Nephron progenitor cell (in vitro differentiated cells): Measurements from ENCODE around the gene MAGED2.
A peak's percentile ranks its signal among the peaks of the same experiment; 100 is the strongest.
"Not testable (repeated sequence)": the region's sequence is repeated elsewhere in the genome, so short reads cannot be mapped to it uniquely, and the experiment has no call there.

ENCODE experiments used
- DNase-seq: peaks from one replicate; pipeline ENCODE4 v3.0.0; 2021
- H3K27ac Mint-ChIP-seq: 2 replicates; pipeline ENCODE4 v1.8.0; 2021; ENCODE audit warnings: mild to moderate bottlenecking, moderate library complexity, mixed read lengths
- H3K27me3 Mint-ChIP-seq: 2 replicates; pipeline ENCODE4 v1.8.0; 2021; ENCODE audit warnings: mild to moderate bottlenecking, low read depth, mixed read lengths; ENCODE audit not compliant: poor library complexity
- H3K36me3 Mint-ChIP-seq: 2 replicates; pipeline ENCODE4 v1.8.0; 2021; ENCODE audit warnings: low read depth, mixed read lengths
- H3K4me1 Mint-ChIP-seq: 2 replicates; pipeline ENCODE4 v1.8.0; 2021; ENCODE audit warnings: mixed read lengths
- H3K4me3 Mint-ChIP-seq: 2 replicates; pipeline ENCODE4 v1.8.0; 2021; ENCODE audit warnings: mild to moderate bottlenecking, moderate library complexity, mixed read lengths
- H3K9me3 Mint-ChIP-seq: 2 replicates; pipeline ENCODE4 v1.8.0; 2021; ENCODE audit warnings: mild to moderate bottlenecking, moderate library complexity, mixed read lengths
- TF ChIP-seq, protein P1 (sequence below): fragments of 200-600 bp; sonication (generic); IDR thresholded peaks from 2 replicates; pipeline ENCODE4 v1.5.0; 2021; ENCODE audit warnings: antibody characterized with exemption

MAGED2 gene

DNA sequence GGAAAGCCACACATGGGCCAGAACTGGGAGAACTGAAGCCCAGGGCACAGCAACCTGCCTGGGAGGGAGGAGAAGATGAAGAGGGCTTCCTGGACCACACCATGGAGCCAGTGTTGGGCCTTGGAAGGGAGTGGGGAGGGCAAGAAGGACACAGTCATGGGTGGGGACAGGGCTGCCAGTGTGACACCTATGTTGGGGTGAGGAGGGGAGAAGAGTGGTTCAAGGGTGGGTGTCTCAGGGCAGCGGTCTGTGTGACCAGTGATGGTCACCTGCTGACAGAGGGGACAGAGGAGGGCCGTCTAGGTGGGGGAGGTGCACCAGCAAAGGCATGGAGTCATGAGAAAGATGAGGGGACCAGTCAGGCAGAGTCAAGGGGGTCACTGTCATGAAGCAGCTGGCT is 13.8 kb downstream of the MAGED2 start:
- TF ChIP-seq, protein P1, sequence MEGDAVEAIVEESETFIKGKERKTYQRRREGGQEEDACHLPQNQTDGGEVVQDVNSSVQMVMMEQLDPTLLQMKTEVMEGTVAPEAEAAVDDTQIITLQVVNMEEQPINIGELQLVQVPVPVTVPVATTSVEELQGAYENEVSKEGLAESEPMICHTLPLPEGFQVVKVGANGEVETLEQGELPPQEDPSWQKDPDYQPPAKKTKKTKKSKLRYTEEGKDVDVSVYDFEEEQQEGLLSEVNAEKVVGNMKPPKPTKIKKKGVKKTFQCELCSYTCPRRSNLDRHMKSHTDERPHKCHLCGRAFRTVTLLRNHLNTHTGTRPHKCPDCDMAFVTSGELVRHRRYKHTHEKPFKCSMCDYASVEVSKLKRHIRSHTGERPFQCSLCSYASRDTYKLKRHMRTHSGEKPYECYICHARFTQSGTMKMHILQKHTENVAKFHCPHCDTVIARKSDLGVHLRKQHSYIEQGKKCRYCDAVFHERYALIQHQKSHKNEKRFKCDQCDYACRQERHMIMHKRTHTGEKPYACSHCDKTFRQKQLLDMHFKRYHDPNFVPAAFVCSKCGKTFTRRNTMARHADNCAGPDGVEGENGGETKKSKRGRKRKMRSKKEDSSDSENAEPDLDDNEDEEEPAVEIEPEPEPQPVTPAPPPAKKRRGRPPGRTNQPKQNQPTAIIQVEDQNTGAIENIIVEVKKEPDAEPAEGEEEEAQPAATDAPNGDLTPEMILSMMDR: no peak
- Mint-ChIP-seq H3K9me3 (peaks cover 45% of the 10 kb centered on the region), H3K27ac (no peak overlapping the region), H3K4me1 (peaks cover 19% of the 10 kb centered on the region), H3K4me3 (no peak overlapping the region), H3K36me3 (peaks cover 3% of the 10 kb centered on the region), H3K27me3 (peaks cover 5% of the 10 kb centered on the region)
- no peak for DNase-seq

DNA sequence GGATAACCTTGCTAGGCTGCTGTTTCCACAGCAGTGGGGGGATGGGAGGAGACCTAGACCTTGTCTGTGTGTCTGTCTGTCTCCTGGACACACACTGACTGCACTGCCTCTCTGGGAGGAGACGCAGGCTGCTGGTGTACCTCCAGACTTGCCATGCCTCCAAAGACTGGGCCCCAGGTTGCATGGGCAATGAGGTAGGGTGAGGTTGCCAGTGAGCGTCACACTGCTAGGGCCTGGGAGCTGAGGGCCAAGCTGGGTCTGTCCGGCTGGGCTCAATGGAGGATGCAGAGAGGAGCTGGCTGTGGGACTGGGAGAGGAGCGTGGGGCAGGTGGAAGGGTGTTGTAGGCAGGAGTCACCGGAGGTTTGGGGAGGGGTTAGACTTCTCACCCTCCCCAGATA is 16.6 kb downstream of the MAGED2 start:
- Mint-ChIP-seq H3K36me3 (no peaks in the 10 kb centered on the region), H3K4me3 (no peak overlapping the region), H3K4me1 (peaks cover 19% of the 10 kb centered on the region), H3K27ac (no peak overlapping the region), H3K9me3 (peaks cover 51% of the 10 kb centered on the region), H3K27me3 (peaks cover 5% of the 10 kb centered on the region)
- TF ChIP-seq, protein P1: no peak
- DNase-seq: no peak

DNA sequence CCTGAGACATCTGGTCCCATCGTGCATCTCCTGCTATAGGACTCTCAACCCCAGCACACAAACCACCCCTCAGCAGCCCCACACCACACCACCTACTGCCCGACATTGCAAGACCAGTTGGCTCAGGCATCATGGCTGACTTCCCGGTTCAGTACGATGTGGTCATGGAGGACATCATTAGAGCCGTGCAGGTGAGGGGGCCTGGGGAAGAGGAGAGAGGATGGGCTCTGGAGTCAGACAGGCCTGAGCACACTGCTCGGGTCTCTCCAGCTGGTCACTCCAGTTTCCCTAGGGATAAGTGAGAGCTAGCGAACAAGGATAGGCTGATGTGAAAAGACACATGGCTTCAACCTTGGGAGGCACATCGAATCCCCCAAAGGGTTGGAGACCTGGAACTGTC is 17.2 kb downstream of the MAGED2 start:
- Mint-ChIP-seq H3K36me3 (no peaks in the 10 kb centered on the region), H3K9me3 (peaks cover 52% of the 10 kb centered on the region), H3K4me1 (peaks cover 19% of the 10 kb centered on the region), H3K27me3 (peaks cover 5% of the 10 kb centered on the region), H3K27ac (no peak overlapping the region), H3K4me3 (no peak overlapping the region)
- TF ChIP-seq, protein P1: no peak
- no peak for DNase-seq

DNA sequence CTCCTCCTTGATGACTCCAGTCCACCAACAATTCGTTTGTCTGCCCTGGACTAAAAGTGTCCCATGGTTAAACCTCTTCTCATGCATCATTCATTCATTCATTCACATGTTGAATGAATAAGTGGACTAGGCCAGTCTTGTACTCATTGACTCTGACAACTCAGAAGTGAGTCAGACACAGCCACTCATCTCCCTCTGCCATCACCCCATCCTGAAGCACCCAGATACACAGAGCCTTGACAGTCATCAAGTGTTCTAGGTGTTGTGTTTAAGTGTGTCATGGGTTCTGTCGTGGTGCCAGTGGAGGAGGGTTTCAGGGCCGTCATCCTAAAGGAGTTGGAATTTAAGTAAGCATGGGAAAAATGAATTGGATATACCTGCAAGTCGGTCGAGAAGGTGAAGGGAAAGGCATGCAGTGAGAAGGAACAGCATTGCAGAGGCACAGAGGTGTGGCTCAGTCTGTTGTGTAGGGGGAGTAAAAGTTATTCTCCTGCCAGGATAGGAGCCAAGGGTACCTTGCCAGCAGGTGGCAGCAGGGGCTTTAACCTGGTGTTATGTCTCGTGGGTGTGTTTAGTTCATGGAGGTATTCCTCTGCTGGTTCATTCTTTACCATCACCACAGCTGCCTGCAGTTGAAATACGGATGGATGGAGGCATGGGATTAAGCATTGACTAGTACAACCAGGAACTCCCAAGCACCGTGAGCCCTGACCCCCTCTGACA is 18.3 kb downstream of the MAGED2 start:
- H3K9me3 Mint-ChIP-seq: peaks cover 48% of the 10 kb centered on the region
- TF ChIP-seq, protein P1: no peak
- H3K4me3 Mint-ChIP-seq: no peak overlapping the region
- H3K4me1 Mint-ChIP-seq: peaks cover 19% of the 10 kb centered on the region
- H3K27me3 Mint-ChIP-seq: peaks cover 5% of the 10 kb centered on the region
- no peaks in the 10 kb centered on the region for H3K36me3 Mint-ChIP-seq
- DNase-seq: no peak
- no peak overlapping the region for H3K27ac Mint-ChIP-seq

DNA sequence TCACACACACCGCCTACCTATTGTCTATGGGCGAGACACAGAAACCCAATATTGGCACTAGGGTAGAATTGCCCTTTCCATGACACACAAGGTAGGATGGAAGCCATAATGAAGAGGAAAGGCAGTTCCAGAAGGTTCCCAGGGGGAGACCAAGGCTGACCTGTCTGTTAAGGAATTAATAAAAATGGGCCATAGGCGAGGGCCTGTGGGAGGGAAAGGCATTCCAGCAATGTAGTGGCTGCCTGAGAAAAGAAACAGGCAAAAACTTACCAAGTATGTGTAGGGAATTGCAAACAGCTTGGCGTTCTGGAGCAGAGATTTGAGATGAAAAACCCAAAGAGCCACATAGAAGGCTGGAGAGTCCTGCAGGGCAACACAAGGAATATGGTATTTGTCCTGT is 19.1 kb downstream of the MAGED2 start:
- H3K27ac Mint-ChIP-seq: no peak overlapping the region
- DNase-seq: no peak
- H3K27me3 Mint-ChIP-seq: peaks cover 5% of the 10 kb centered on the region
- no peaks in the 10 kb centered on the region for H3K36me3 Mint-ChIP-seq
- H3K4me3 Mint-ChIP-seq: no peak overlapping the region
- TF ChIP-seq, protein P1: no peak
- H3K9me3 Mint-ChIP-seq: peaks cover 45% of the 10 kb centered on the region
- H3K4me1 Mint-ChIP-seq: peaks cover 19% of the 10 kb centered on the region

DNA sequence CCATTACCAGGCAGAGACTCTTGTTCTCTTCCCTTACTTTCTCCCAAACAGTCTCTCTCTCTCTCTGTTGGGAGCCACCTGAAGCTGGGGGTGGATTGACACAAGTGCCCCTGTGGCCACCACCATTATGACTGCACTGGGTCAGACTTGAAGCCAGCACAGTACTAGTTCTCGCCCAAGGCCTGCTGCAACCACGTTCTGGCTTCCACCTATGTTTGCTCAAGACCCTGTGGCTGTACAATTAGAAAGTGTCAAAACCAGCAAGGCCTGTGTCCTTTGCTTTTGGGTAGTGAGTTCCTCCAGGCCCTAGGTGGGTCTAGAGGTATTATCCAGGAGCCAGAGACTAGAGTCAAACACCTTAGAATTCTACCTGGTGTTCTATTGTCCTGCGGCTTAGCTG is 31.0 kb downstream of the MAGED2 start:
- H3K36me3 Mint-ChIP-seq: no peaks in the 10 kb centered on the region
- no peak for DNase-seq
- TF ChIP-seq, protein P1: no peak
- peaks cover 26% of the 10 kb centered on the region for H3K4me1 Mint-ChIP-seq
- H3K27ac Mint-ChIP-seq: no peak overlapping the region
- no peaks in the 10 kb centered on the region for H3K27me3 Mint-ChIP-seq
- H3K4me3 Mint-ChIP-seq: no peak overlapping the region
- H3K9me3 Mint-ChIP-seq: peaks cover 80% of the 10 kb centered on the region

DNA sequence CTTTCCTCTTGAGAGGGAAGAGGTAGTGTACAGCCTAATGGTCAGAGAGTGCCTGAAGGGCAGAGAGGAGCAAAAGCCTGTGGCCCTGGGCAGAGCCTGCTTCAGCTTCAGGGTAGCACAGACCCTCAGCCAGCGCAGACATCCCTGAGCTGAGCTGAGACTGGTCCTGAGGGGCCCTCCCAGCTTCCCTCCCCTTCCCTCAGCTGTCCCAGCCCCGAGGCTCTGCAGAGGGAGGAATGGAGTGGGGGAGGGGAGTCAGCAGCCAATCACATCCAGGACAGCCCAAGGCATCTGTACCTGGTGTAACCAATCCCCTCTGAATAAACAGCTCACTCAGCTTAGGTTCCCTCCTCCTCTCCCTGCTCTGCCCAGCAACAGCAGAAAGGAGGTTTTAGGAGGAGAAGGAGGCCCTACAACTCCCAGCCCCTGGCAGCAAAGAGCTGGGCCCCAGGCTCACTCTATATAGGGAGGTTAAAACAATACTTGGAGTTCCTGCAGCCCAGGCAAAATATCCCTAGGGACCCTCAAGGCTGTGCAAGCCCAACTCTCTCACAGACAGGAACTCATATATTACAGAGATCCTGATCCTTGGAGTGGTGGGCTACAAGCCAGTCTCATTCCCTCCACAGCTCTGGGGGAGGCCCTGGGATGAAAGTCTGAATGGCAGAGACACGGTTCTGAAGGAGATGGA is 33.8 kb downstream of the MAGED2 start:
- peaks cover 80% of the 10 kb centered on the region for H3K9me3 Mint-ChIP-seq
- peaks cover 26% of the 10 kb centered on the region for H3K4me1 Mint-ChIP-seq
- not testable (repeated sequence) for H3K27me3 Mint-ChIP-seq, H3K36me3 Mint-ChIP-seq
- peak overlapping the region; percentile 68 for H3K4me3 Mint-ChIP-seq
- H3K27ac Mint-ChIP-seq: peak overlapping the region; percentile 97
- DNase-seq: peak; percentile 34
